ENCODE data around the gene MYO1G. TPM values are rescaled to one million over a fixed set of nuclear protein-coding genes. Genes with fewer than 3 reads are reported as not detected.
A peak's percentile ranks its signal among the peaks of the same experiment; 100 is the strongest.

Gene MYO1G
- total RNA-seq, 1 experiment from 2014 or later: 0.46 TPM

- Mint-ChIP-seq H3K9me3 (no peaks in the 10 kb centered on the region), H3K4me3 (no peak overlapping the region), H3K4me1 (no peaks in the 10 kb centered on the region), H3K27me3 (ENCODE audit: low read depth) (peaks cover 3% of the 10 kb centered on the region), H3K27ac (no peak overlapping the region), H3K36me3 (no peaks in the 10 kb centered on the region)
- DNase-seq (ENCODE audit: low spot score) (no peak), ATAC-seq (no peak)
- no peak for TF ChIP-seq ZBTB43 (CRISPR knock-in tag; IDR thresholded peaks at IDR 0.05)
- no peak for TF ChIP-seq ZNF219 (CRISPR knock-in tag; IDR thresholded peaks at IDR 0.05; ENCODE audit: borderline replicate concordance)
- no peak for TF ChIP-seq PRRX2 (CRISPR knock-in tag; IDR thresholded peaks at IDR 0.05)
- no peak for TF ChIP-seq OVOL2 (CRISPR knock-in tag; IDR thresholded peaks at IDR 0.05; ENCODE audit: borderline replicate concordance)
- no peak for TF ChIP-seq SMAD3 (CRISPR knock-in tag; IDR thresholded peaks at IDR 0.05; ENCODE audit: borderline replicate concordance)
- TF ChIP-seq ZNF671 (CRISPR knock-in tag; IDR thresholded peaks at IDR 0.05): no peak
- TF ChIP-seq TP53 (CRISPR knock-in tag; IDR thresholded peaks at IDR 0.05): no peak
- ChIA-PET POLR2A (no interaction called here), CTCF (interaction anchor here (1.1 to 1.2 kb wide), 2 partner anchors 30 to 168 kb away, joined by 3 to 5 read pairs; no protein-coding TSS in a partner anchor)
Measured at GRCh38 chr7:44969049-44969700, 9.6 kb downstream of the MYO1G start.

- H3K4me1 Mint-ChIP-seq: no peaks in the 10 kb centered on the region
- no peaks in the 10 kb centered on the region for H3K9me3 Mint-ChIP-seq
- no peaks in the 10 kb centered on the region for H3K36me3 Mint-ChIP-seq
- peaks cover 17% of the 10 kb centered on the region for H3K27me3 Mint-ChIP-seq (ENCODE audit: low read depth)
- ATAC-seq (peak; percentile 47), DNase-seq (ENCODE audit: low spot score) (peak; percentile 69)
- ChIA-PET POLR2A (no interaction called here), CTCF (no interaction called here)
- no peak overlapping the region for H3K27ac Mint-ChIP-seq
- no peak overlapping the region for H3K4me3 Mint-ChIP-seq
- TF ChIP-seq HMGXB4 (CRISPR knock-in tag; IDR thresholded peaks at IDR 0.05) (no peak), IRF1 (CRISPR knock-in tag; IDR thresholded peaks at IDR 0.05) (no peak), GABPB1 (CRISPR knock-in tag; IDR thresholded peaks at IDR 0.05) (no peak), SP1 (CRISPR knock-in tag; conservative IDR thresholded peaks at IDR 0.05) (no peak), ELF4 (CRISPR knock-in tag; IDR thresholded peaks at IDR 0.05; ENCODE audit: low read depth) (no peak), ZNF423 (CRISPR knock-in tag; IDR thresholded peaks at IDR 0.05) (no peak), MAX (CRISPR knock-in tag; IDR thresholded peaks at IDR 0.05) (peak; percentile 80), CTCF (IDR thresholded peaks at IDR 0.05) (peak; percentile 44; the same call in 1 of the 2 replicates), NFYB (CRISPR knock-in tag; conservative IDR thresholded peaks at IDR 0.05; ENCODE audit: low read depth) (no peak), USF2 (CRISPR knock-in tag; IDR thresholded peaks at IDR 0.05) (no peak), ZNF121 (CRISPR knock-in tag; IDR thresholded peaks at IDR 0.05) (peak; percentile 69; the same call in 1 of the 2 replicates), SOX15 (CRISPR knock-in tag; IDR thresholded peaks at IDR 0.05) (no peak), AR (CRISPR knock-in tag; IDR thresholded peaks at IDR 0.05) (no peak)
Measured at GRCh38 chr7:44967571-44968446, 11.0 kb downstream of the MYO1G start.
